Head of caudate nucleus (tissue), 42 donors: ENCODE data around the gene CPLANE2.

Experiments used
- DNase-seq, 42 donors: peaks; one replicate each; pipeline versions ENCODE4 v3.0.0 to v3.0.0-alpha.2; 2020 to 2021; ENCODE audit warnings: mixed read lengths in 7 of 42
- intact Hi-C: fragments of 100-400 bp; cut with DNase I; formaldehyde crosslinking; loops from one replicate; pipeline ENCODE4 v1.15.0; 2022

Gene CPLANE2

DNA sequence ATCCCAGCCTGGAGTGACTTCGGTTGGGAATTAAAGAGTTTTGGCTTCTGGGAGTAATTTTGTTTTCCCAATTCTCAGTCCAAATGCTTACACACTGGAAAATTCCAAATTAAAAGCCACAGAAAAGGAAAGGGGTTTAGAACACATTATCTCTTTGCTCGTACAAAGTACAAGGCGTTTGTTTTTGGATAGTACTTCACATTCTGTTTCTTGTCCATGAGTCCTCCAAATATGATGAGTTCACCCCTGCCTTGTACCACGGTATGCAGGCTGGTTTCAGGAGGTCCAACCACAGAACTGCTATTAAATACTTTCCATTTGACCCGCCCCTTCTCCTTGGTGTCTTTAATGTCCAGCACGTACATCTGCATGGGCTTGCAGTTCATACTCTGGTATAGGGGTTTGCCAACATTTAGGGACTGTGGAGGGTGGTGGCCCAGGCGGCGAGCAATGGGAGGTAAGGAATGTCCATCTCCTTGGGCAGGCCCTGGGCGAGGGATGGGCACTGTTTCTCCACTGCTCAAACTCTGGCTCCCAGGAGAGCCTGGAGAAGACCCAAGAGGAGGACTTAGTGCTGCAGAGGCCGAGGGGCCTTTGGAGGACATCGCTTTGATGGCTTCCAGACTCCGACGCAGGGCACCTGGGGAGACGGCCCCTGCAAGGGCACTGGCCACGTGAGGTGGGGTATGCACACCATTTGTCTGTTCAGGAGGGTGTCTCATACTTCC, 13.7 kb upstream of the CPLANE2 start:
- DNase-seq: no peak
- intact Hi-C loops: no loop called here

- intact Hi-C loops: loop anchor here (10.0 kb wide), 1 partner anchor 105 kb away; the partner anchor contains the start of gene FBXO42
- DNase-seq: no peak
Measured at GRCh38 chr1:16249596-16250241, 12.7 kb upstream of the CPLANE2 start.

GRCh38 chr1:16248603-16249516, 11.9 kb upstream of the CPLANE2 start:
- intact Hi-C loops: loop anchor here (10.0 kb wide), 1 partner anchor 106 kb away; the partner anchor contains the start of gene FBXO42
- peak in 41 of 42 donors; percentile 47 to 88 (median 71) for DNase-seq

GRCh38 chr1:16248007-16248436, 11.0 kb upstream of the CPLANE2 start:
- peak in 1 of 42 donors; percentile 13 for DNase-seq
- intact Hi-C loops: loop anchor here (10.0 kb wide), 1 partner anchor 107 kb away; the partner anchor contains the start of gene FBXO42

DNA sequence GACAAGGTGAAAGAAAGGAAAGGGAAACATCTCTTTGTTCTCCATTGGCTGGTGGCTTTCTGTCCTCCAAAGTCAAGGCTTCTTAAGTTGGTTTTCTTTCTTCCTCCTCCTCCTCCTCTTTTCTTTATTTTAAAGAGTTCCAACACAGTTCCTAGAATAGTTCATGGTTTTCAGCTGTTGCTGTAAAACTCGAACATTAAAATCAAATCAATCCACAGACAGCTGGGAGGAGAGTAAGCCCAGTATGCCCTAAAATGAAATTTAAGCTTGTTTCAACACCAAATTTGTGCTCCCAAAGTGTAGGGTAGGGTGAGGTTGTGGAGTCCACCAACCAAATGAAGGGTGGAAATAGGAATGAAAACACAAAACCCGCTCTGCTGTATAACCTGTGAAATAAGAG, 10.5 kb upstream of the CPLANE2 start:
- intact Hi-C loops: loop anchor here (10.0 kb wide), 1 partner anchor 107 kb away; the partner anchor contains the start of gene FBXO42
- no peak for DNase-seq

DNA sequence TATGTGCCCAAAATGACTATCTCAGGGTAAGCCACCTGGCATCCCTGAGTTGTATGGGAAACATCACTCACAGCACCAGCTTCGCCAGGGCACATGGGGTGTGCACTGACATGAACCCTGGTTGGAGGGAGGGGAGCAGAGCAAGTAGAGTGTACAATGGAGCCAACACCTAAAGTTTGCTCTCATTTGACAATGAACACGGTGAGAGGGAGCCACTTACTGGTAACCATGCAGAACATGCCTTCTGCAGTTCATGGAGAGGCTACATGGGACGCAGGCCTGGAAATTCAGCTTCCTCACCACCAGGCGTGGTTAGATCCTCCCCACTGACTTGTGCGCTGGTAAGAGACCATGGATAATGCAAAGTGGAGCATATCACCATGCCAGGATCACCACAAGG, 10.0 kb upstream of the CPLANE2 start:
- intact Hi-C loops: loop anchor here (10.0 kb wide), 1 partner anchor 108 kb away; the partner anchor contains the start of gene FBXO42
- DNase-seq: peak in 1 of 42 donors; percentile 3

DNA sequence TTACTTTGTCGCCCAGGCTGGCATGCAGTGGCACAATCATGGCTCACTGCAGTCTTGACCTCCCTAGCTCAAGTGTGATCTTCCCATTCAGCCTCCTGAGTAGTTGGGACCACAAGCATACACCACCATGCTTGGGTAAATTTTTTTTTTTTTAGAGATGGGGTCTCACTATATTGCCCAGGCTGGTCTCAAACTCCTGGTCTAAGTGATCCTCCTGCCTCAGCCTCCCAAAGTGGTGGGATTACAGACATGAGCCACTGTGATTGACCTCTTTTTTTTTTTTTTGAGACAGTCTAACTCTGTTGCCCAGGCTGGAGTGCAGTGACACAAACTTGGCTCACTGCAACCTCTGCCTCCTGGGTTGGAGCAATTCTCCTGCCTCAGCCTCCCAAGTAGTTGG, 9.3 kb upstream of the CPLANE2 start:
- intact Hi-C loops: loop anchor here (10.0 kb wide), 1 partner anchor 109 kb away; the partner anchor contains the start of gene FBXO42
- DNase-seq: peak in 1 of 42 donors; percentile 7

GRCh38 chr1:16245476-16246196, 8.7 kb upstream of the CPLANE2 start:
- intact Hi-C loops: loop anchor here (10.0 kb wide), 1 partner anchor 109 kb away; the partner anchor contains the start of gene FBXO42
- peak in 1 of 42 donors; percentile 13 for DNase-seq

DNA sequence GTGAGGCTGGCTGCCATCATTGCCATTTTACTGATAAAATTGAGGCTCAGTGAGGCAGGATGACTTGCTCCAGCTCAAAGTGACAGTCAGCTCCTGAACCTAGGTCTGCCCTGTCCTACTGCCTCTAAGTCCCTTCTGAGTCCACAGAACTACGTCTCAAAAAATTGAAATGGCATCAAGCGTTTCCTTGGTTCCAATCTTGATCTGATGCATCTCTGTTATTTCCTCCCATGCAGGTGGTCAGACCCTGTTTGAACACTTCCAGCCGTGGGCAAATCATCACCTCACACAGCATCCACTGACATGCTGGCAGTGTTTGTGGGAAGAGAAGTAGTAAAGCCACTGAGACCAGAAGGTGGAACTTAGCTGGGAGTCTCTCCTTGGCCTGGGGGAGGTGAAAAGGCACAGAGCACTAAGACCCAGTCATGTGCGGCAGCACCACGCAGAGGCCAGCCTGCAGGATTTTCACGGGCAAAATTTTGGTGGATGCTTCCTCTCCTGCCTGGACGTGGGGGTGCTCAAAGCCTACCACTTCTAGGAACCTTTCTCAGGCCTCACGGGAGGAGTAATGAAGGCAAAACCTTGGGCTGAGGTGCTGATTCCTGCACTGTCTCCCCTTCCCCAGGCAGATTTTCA, 7.8 kb upstream of the CPLANE2 start:
- intact Hi-C loops: loop anchor here (10.0 kb wide), 1 partner anchor 110 kb away; the partner anchor contains the start of gene FBXO42
- DNase-seq: peak in 2 of 42 donors; percentile 3 to 18

GRCh38 chr1:16243936-16244649, 7.1 kb upstream of the CPLANE2 start:
- intact Hi-C loops: loop anchor here (10.0 kb wide), 1 partner anchor 111 kb away; the partner anchor contains the start of gene FBXO42
- peak; percentile 42 to 92 (median 79) for DNase-seq

DNA sequence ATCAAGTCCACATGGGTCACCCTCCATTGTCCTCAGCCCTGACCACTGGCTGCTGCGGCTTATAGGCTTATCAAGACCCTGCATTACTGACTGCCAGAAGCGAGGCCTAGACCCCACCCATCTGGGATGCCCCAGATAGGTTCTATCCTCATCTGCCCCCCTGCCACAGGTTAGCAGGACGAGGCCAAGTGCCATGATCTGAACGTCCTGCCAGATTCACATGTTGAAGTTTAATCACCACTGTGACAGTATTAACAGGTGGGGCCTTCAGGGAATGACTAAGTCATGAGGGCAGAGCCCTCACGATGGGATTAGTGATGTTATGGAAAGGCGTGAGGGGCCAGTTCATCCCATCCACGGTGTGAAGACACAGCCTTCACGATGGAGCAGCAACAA, 6.2 kb upstream of the CPLANE2 start:
- DNase-seq: peak in 3 of 42 donors; percentile 4 to 13 (median 5)
- intact Hi-C loops: loop anchor here (10.0 kb wide), 1 partner anchor 112 kb away; the partner anchor contains the start of gene FBXO42

DNA sequence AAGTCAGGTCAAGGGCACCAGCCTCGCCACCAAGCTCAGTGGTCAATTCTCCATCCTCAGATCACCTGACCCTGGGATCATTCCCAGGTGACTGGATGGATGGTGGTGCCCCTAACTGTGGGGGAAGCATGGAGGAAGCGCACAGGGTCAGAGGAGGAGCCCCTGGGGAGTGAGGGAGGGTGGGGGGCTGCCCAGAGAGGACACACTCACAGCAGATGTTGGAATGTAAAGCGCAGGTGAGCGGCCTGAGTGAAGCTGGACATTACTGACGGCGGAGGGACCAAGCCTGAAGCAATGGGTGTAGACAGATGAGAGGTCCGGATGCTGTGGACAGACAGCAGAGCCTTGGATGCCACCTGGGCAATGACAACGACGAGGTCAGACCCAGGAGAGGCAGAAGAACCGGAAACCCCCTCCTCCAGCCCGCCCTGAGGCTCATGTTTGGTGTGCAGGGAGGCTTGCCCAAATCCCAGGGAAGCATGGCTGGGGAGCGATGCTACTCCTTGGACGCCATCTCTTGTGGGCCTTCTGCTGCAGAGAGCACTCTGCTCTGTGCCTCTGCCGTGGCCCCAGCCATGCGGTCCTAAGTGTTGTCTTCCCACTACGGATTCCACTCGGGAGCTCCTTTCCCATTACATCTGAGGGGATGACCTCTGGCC, 5.7 kb upstream of the CPLANE2 start:
- intact Hi-C loops: loop anchor here (10.0 kb wide), 1 partner anchor 112 kb away; the partner anchor contains the start of gene FBXO42
- peak in 4 of 42 donors; percentile 5 to 34 (median 16) for DNase-seq

- intact Hi-C loops: loop anchor here (10.0 kb wide), 1 partner anchor 114 kb away; the partner anchor contains the start of gene FBXO42
- peak in 1 of 42 donors; percentile 18 for DNase-seq
Measured at GRCh38 chr1:16241221-16241708, 4.3 kb upstream of the CPLANE2 start.

DNA sequence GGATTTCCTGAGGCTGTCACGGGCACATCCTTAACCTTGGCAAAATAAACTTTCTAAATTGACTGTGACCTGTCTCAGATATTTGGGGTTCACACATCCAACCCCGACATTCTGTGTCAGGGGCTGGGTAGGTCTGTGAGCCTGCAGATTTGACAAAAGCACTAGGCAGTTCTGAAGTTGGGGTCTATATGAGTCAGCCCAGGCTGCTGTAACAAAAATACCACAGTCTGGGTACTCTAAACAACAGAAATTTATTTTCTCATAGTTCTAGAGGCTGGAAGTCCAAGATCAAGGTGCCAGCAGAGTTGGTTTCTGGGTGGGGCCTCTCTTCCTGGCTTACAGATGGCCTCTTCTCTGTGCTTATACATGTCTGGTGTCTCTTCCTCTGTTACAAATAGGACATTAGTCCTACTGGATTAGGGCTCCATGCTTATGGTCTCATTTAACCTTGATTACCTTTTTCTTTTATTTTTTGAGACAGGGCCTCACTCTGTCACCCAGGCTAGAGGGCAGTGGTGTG, 3.0 kb upstream of the CPLANE2 start:
- no peak for DNase-seq

DNA sequence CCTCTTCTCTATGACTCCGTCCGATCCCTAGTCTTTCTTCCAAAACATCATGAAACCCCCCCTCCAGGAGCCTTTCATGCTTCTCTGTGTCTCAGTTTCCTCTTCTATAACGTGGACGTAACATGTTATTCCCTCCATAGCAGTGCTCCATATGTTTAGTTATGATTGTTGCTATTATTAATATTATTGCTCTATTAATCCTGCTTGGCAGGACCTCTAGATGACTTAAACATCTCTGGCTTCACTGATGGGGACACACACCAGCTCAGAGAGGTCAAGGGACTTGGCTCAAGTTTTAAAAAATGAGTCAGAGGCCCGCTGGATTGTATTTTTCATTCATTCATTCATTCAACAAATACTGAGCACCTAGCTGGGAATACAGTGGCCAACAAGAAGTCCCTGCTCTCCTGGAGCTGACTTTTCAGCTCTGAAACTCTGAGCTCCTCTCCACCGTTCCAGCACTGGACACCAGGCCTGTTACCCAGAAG, 404 bp upstream of the CPLANE2 start:
- intact Hi-C loops: loop anchor here (5.0 kb wide), 1 partner anchor 160 kb away; no protein-coding TSS in a partner anchor

More for the DNA sequence above, 3.0 kb upstream of the CPLANE2 start:
- intact Hi-C loops: loop anchor here (5.0 to 10.0 kb wide), 2 partner anchors 115 to 163 kb away; partner anchors contain the start of gene FBXO42

More for the DNA sequence above, 404 bp upstream of the CPLANE2 start:
- no peak for DNase-seq
